MM.1S (cell line): ENCODE data around the gene CES5A.

Source experiments
- EZH2 ChIP-seq: fragments of 300-600 bp; sonication (generic); optimal IDR thresholded peaks from 2 replicates; pipeline ENCODE3; 2017; ENCODE audit warnings: low read depth, mild to moderate bottlenecking, antibody characterized with exemption, low read length, mixed read lengths
- TF ChIP-seq, protein P1 (sequence below): fragments of 300-600 bp; sonication (generic); IDR thresholded peaks from 2 replicates; pipeline ENCODE4 v1.5.1; 2016; ENCODE audit warnings: antibody characterized with exemption, low read length, mixed read lengths

DNA sequence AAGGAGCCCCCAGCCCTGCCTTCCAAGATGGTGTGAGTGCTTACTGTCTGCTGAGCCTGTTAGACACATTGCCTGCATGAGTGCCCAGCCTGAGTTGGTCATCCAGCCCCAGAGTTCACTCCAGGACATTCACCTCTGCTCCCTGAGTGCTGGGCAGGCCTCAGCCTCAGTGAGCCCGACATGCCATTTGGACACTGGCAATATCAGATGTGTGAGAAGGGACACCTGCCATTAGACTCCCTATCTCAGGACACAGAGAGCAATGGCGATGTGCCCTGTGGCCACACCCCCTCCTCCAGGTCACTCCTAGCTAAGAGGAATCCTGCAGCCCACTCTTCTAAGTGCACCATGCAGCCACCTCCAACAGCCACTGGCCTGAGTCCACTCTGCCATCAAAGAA is 34.7 kb upstream of the CES5A start:
- TF ChIP-seq, protein P1, sequence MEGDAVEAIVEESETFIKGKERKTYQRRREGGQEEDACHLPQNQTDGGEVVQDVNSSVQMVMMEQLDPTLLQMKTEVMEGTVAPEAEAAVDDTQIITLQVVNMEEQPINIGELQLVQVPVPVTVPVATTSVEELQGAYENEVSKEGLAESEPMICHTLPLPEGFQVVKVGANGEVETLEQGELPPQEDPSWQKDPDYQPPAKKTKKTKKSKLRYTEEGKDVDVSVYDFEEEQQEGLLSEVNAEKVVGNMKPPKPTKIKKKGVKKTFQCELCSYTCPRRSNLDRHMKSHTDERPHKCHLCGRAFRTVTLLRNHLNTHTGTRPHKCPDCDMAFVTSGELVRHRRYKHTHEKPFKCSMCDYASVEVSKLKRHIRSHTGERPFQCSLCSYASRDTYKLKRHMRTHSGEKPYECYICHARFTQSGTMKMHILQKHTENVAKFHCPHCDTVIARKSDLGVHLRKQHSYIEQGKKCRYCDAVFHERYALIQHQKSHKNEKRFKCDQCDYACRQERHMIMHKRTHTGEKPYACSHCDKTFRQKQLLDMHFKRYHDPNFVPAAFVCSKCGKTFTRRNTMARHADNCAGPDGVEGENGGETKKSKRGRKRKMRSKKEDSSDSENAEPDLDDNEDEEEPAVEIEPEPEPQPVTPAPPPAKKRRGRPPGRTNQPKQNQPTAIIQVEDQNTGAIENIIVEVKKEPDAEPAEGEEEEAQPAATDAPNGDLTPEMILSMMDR, result no peak
- no peak for TF ChIP-seq EZH2
